HCT116 (cell line): ENCODE data around the gene STAM.

Experiments
- JUND ChIP-seq: IDR thresholded peaks from 2 replicates; pipeline ENCODE4 v1.6.1; 2012
- POLR2AphosphoS5 ChIP-seq: IDR thresholded peaks from 2 replicates; pipeline ENCODE4 v1.6.1; 2011; ENCODE audit warnings: mild to moderate bottlenecking, low read depth, low read length, moderate library complexity
- RAD21 ChIP-seq: IDR thresholded peaks from 2 replicates; pipeline ENCODE4 v1.6.1; 2012; ENCODE audit warnings: low read depth, mild to moderate bottlenecking
- ZFX ChIP-seq: fragments of 450-650 bp; IDR thresholded peaks from 2 replicates; pipeline ENCODE4 v1.6.1; 2017
- TF ChIP-seq, protein P1 (sequence below), 3 experiments: fragments of 200-600 bp in 1 of 3; sonication (generic) in 1 of 3; IDR thresholded peaks in 2 of 3; conservative IDR thresholded peaks in 1 of 3; 2 replicates each; pipeline ENCODE4 v1.5.1; 2012 to 2017; ENCODE audit warnings: low read depth in 2 of 3, low read length in 2 of 3, antibody characterized with exemption in 1 of 3, borderline replicate concordance in 1 of 3, control low read depth in 1 of 3, mild to moderate bottlenecking in 1 of 3, mixed read lengths in 1 of 3, mixed run types in 1 of 3, moderate library complexity in 1 of 3; ENCODE audit not compliant: insufficient read depth in 1 of 3

DNA sequence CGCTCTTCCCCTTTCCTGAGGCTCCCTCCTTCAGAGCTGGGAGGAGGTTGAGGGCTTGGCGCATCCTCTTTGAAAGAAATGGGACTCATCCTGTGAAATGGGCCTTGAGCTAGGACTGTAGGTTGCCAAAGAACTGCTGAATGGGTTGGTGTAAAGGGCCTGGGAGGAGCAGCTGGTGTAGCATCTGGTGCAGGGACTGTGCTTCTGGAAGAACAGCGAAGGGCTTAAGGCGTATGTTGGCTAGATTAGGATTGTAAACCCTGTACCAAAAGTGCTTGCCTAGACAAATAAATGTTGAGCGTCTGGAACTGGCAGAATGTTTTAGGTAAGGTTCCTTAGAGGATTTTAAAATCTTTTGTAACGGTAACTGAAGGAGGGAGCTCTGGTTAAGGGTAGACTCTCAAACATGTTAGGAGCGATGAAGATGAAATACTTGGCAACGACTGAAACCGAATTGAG, 563 bp downstream of the STAM start:
- TF ChIP-seq, protein P1, sequence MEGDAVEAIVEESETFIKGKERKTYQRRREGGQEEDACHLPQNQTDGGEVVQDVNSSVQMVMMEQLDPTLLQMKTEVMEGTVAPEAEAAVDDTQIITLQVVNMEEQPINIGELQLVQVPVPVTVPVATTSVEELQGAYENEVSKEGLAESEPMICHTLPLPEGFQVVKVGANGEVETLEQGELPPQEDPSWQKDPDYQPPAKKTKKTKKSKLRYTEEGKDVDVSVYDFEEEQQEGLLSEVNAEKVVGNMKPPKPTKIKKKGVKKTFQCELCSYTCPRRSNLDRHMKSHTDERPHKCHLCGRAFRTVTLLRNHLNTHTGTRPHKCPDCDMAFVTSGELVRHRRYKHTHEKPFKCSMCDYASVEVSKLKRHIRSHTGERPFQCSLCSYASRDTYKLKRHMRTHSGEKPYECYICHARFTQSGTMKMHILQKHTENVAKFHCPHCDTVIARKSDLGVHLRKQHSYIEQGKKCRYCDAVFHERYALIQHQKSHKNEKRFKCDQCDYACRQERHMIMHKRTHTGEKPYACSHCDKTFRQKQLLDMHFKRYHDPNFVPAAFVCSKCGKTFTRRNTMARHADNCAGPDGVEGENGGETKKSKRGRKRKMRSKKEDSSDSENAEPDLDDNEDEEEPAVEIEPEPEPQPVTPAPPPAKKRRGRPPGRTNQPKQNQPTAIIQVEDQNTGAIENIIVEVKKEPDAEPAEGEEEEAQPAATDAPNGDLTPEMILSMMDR (IDR thresholded peaks at IDR 0.05 in 2 of 3, conservative IDR thresholded peaks at IDR 0.05 in 1 of 3; ENCODE audit: borderline replicate concordance in 1 of 3, insufficient read depth in 1 of 3, low read depth in 2 of 3, low read length in 2 of 3) = no peak
- no peak for TF ChIP-seq ZFX
- TF ChIP-seq JUND = no peak
- no peak for TF ChIP-seq POLR2AphosphoS5
- TF ChIP-seq RAD21 = no peak
